PC-9 (cell line): Measurements from ENCODE around the gene FHAD1. TPM values are rescaled to one million over a fixed set of nuclear protein-coding genes. Genes with fewer than 3 reads are reported as not detected.
A peak's percentile ranks its signal among the peaks of the same experiment; 100 is the strongest.

Source experiments
- BruUV-seq: library from RNA; stranded (reverse); fragments of 400-500 nt; replicated peaks from 2 replicates; lab custom pipeline; 2021; lab: Mats Ljungman, UMichigan
- CTCF ChIA-PET: fragments of 300-600 bp; sonication (Branson Sonifier 250); formaldehyde crosslinking; loops from one replicate; lab custom pipeline; 2022; ENCODE audit warnings: antibody characterized with exemption; lab: Charles Lee
- POLR2A ChIA-PET: fragments of 300-600 bp; sonication (Branson Sonifier 250); formaldehyde crosslinking; loops from one replicate; lab custom pipeline; 2022; ENCODE audit warnings: antibody characterized with exemption; ENCODE audit not compliant: unreplicated experiment; lab: Charles Lee
- DNase-seq, 2 experiments: peaks; one replicate each; pipeline versions ENCODE4 v3.0.0 to v3.0.0-alpha.2; 2015 to 2022; ENCODE audit warnings: mixed read lengths in 1 of 2
- H2AFZ ChIP-seq: fragments of 200-600 bp; sonication (generic); 2 replicates; pipeline ENCODE4 v1.8.1; 2017; ENCODE audit warnings: antibody characterized with exemption
- H3F3A ChIP-seq: fragments of 200-600 bp; sonication (generic); 2 replicates; pipeline ENCODE4 v1.8.1; 2017; ENCODE audit warnings: antibody characterized with exemption, mild to moderate bottlenecking, low read depth; ENCODE audit not compliant: insufficient read depth
- H3K27ac ChIP-seq: fragments of 200-600 bp; sonication (generic); 2 replicates; pipeline ENCODE4 v1.6.1; 2016; ENCODE audit warnings: mixed run types
- H3K27me3 ChIP-seq: fragments of 200-600 bp; sonication (generic); 2 replicates; pipeline ENCODE4 v1.6.1; 2016; ENCODE audit warnings: low read depth, mixed run types; ENCODE audit not compliant: insufficient read depth
- H3K36me3 ChIP-seq: fragments of 200-600 bp; sonication (generic); 2 replicates; pipeline ENCODE4 v1.6.1; 2016; ENCODE audit warnings: low read depth, mixed run types
- H3K4me1 ChIP-seq: fragments of 200-600 bp; sonication (generic); replicated peaks from 2 replicates; pipeline ENCODE4 v1.6.1; 2016; ENCODE audit warnings: mixed run types; ENCODE audit not compliant: insufficient read depth
- H3K4me2 ChIP-seq: fragments of 200-600 bp; sonication (generic); 2 replicates; pipeline ENCODE4 v1.6.1; 2017; ENCODE audit warnings: mixed run types
- H3K4me3 ChIP-seq: fragments of 200-600 bp; sonication (generic); 2 replicates; pipeline ENCODE4 v1.6.1; 2016; ENCODE audit warnings: mixed run types
- H3K79me2 ChIP-seq: fragments of 200-600 bp; sonication (generic); 2 replicates; pipeline ENCODE4 v1.6.1; 2017; ENCODE audit warnings: low read depth, mixed run types
- H3K9me2 ChIP-seq: fragments of 200-600 bp; sonication (generic); 2 replicates; pipeline ENCODE4 v1.8.1; 2017; ENCODE audit warnings: mild to moderate bottlenecking; ENCODE audit not compliant: insufficient read depth
- H3K9me3 ChIP-seq: fragments of 200-600 bp; sonication (generic); 2 replicates; pipeline ENCODE4 v1.8.1; 2016; ENCODE audit warnings: low read depth; ENCODE audit not compliant: insufficient read depth
- H4K20me1 ChIP-seq: fragments of 200-600 bp; sonication (generic); 2 replicates; pipeline ENCODE4 v1.8.1; 2017; ENCODE audit not compliant: insufficient read depth
- CTCF ChIP-seq: fragments of 200-600 bp; sonication (generic); conservative IDR thresholded peaks from 2 replicates; pipeline ENCODE4 v1.6.1; 2017; ENCODE audit warnings: mixed run types, antibody characterized with exemption, mild to moderate bottlenecking, moderate library complexity
- EZH2 ChIP-seq: fragments of 200-600 bp; sonication (generic); IDR thresholded peaks from 2 replicates; pipeline ENCODE4 v1.8.0; 2017; ENCODE audit warnings: antibody characterized with exemption, low read depth
- intact Hi-C: fragments of 100-400 bp; cut with micrococcal nuclease; formaldehyde crosslinking; loops from one replicate; pipeline ENCODE4 v1.10.0; 2022; ENCODE audit not compliant: unreplicated experiment
- total RNA-seq: library from RNA; stranded (reverse); gene quantifications from 2 replicates; pipeline ENCODE4 v1.2.3, GENCODE V29; 2021

Gene FHAD1
- total RNA-seq, 1 experiment from 2014 or later = 6.9 TPM

GRCh38 chr1:15352128-15352957, 105.3 kb downstream of the FHAD1 start:
- no peaks in the 10 kb centered on the region for H4K20me1 ChIP-seq
- H3F3A ChIP-seq = peaks cover 49% of the 10 kb centered on the region
- peak overlapping the region; percentile 63 for H3K4me2 ChIP-seq
- peak overlapping the region; percentile 76; the same call in 1 of the 2 replicates for H2AFZ ChIP-seq
- H3K4me1 ChIP-seq = peaks cover 80% of the 10 kb centered on the region
- no peaks in the 10 kb centered on the region for H3K36me3 ChIP-seq
- no peaks in the 10 kb centered on the region for H3K9me3 ChIP-seq
- TF ChIP-seq EZH2 (no peak), CTCF (no peak)
- peak overlapping the region; percentile 91 for H3K27ac ChIP-seq
- no TSS peak for BruUV-seq
- intact Hi-C loops = loop anchor here (10.0 kb wide), 1 partner anchor 172 kb away; the partner anchor contains the start of genes CASP9 and DNAJC16
- H3K79me2 ChIP-seq = no peaks in the 10 kb centered on the region
- H3K9me2 ChIP-seq = no peaks in the 10 kb centered on the region
- ChIA-PET CTCF (no interaction called here), POLR2A (no interaction called here)
- H3K27me3 ChIP-seq = no peaks in the 10 kb centered on the region
- peak; percentile 84 to 94 for DNase-seq
- H3K4me3 ChIP-seq = no peak overlapping the region; the same call in 1 of the 2 replicates

GRCh38 chr1:15353839-15354579, 107.0 kb downstream of the FHAD1 start:
- Histone ChIP-seq H4K20me1 (no peaks in the 10 kb centered on the region), H3K36me3 (no peaks in the 10 kb centered on the region), H3K27me3 (no peaks in the 10 kb centered on the region), H3K79me2 (no peaks in the 10 kb centered on the region), H3K9me2 (no peaks in the 10 kb centered on the region), H2AFZ (no peak overlapping the region), H3K4me1 (peaks cover 83% of the 10 kb centered on the region), H3K4me3 (no peak overlapping the region), H3F3A (peaks cover 42% of the 10 kb centered on the region), H3K9me3 (no peaks in the 10 kb centered on the region), H3K4me2 (peak overlapping the region; percentile 57), H3K27ac (peak overlapping the region; percentile 95)
- intact Hi-C loops = loop anchor here (10.0 kb wide), 1 partner anchor 171 kb away; the partner anchor contains the start of genes CASP9 and DNAJC16
- no peak for TF ChIP-seq EZH2
- TF ChIP-seq CTCF = no peak
- DNase-seq = no peak
- POLR2A ChIA-PET = no interaction called here
- no TSS peak for BruUV-seq
- CTCF ChIA-PET = no interaction called here

- Histone ChIP-seq H3K4me3 (no peak overlapping the region), H3K79me2 (no peaks in the 10 kb centered on the region), H3K4me2 (peak overlapping the region; percentile 67), H3K27me3 (no peaks in the 10 kb centered on the region), H3K9me3 (no peaks in the 10 kb centered on the region), H3K27ac (peak overlapping the region; percentile 95), H3K36me3 (no peaks in the 10 kb centered on the region), H3K4me1 (peaks cover 79% of the 10 kb centered on the region), H3F3A (peaks cover 42% of the 10 kb centered on the region), H4K20me1 (no peaks in the 10 kb centered on the region), H2AFZ (no peak overlapping the region), H3K9me2 (no peaks in the 10 kb centered on the region)
- no TSS peak for BruUV-seq
- intact Hi-C loops = loop anchor here (10.0 kb wide), 1 partner anchor 170 kb away; the partner anchor contains the start of genes CASP9 and DNAJC16
- POLR2A ChIA-PET = no interaction called here
- TF ChIP-seq EZH2 (no peak), CTCF (no peak)
- DNase-seq = peak; percentile 45 to 53
- CTCF ChIA-PET = no interaction called here
Measured at GRCh38 chr1:15354580-15354965, 107.5 kb downstream of the FHAD1 start.
